RWPE1 (cell line): ENCODE results near the gene RHBDD1.

Source experiments
- CTCF ChIA-PET: fragments of 350-600 bp; sonication (Branson Sonifier 250); formaldehyde crosslinking; extraction: SDS; loops from one replicate; lab custom pipeline; 2021; lab: Yijun Ruan, JAX
- POLR2A ChIA-PET: fragments of 400-600 bp; formaldehyde crosslinking; extraction: SDS; loops from one replicate; lab custom pipeline; 2020; ENCODE audit warnings: antibody characterized with exemption; ENCODE audit not compliant: low non-redundant PET; lab: Yijun Ruan, JAX
- DNase-seq: peaks from one replicate; pipeline ENCODE4 v3.0.0; 2012; ENCODE audit warnings: low spot score
- H3K27ac ChIP-seq: fragments of 450-650 bp; 2 replicates; pipeline ENCODE4 v1.5.1; 2017
- TF ChIP-seq, protein P1 (sequence below): fragments of 450-650 bp; conservative IDR thresholded peaks from 2 replicates; pipeline ENCODE4 v1.5.1; 2017; ENCODE audit warnings: low read depth, mild to moderate bottlenecking

RHBDD1 gene

DNA sequence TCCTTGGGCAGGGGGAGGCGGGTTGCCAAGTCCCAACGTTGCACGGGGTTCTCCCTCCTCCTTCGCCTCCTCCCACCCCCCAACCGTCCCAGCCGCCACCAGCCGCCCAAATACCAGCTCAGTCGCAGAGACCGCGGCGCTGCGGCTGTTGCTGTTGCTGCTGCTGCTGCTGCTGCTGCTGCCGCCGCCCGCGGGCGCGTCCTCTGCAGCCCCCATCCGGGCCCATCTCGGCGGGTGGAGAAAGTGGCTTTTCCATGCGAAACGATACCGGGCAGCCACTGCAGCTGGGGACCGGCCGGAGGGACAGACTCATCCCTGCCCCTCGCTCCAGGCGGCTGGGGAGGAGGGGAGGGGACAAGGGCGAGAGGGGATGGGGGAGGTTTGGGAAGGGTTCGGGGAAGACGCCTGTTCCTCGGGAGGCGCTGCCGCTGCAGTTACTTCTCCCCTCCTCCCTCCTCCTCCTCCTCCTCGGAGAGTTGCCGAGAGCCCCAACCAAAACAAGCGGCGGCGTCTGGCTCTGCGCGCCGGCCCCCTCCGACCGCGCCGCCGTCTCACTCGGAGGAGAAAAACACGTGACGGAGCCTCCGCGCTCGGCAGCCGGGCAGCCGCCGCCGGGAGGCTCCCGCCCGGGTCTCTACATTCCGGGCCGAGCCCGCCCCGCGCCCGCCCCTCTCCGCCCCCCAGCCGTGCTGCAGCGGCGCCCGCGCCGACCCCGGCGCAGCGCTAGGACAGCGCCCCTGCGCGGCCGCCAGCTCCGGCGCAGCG is 36.5 kb upstream of the RHBDD1 start, which contains the start of gene IRS1:
TSS of gene IRS1 (minus strand) at position 610 of the 765 bp plus-strand sequence. CDS start 1,082 bp downstream, outside the sequence.
- ChIA-PET POLR2A (interaction anchor here (0.5 to 0.6 kb wide), 2 partner anchors 150 to 546 kb away, joined by 4 to 5 read pairs; no protein-coding TSS in a partner anchor), CTCF (interaction anchor here (0.5 to 1.2 kb wide), 15 partner anchors 148 to 1219 kb away, joined by 3 to 10 read pairs (median 3); no protein-coding TSS in a partner anchor)
- DNase-seq: peak; percentile 62
- H3K27ac ChIP-seq: peak within 1 kb of the TSS; percentile 92
- TF ChIP-seq, protein P1, sequence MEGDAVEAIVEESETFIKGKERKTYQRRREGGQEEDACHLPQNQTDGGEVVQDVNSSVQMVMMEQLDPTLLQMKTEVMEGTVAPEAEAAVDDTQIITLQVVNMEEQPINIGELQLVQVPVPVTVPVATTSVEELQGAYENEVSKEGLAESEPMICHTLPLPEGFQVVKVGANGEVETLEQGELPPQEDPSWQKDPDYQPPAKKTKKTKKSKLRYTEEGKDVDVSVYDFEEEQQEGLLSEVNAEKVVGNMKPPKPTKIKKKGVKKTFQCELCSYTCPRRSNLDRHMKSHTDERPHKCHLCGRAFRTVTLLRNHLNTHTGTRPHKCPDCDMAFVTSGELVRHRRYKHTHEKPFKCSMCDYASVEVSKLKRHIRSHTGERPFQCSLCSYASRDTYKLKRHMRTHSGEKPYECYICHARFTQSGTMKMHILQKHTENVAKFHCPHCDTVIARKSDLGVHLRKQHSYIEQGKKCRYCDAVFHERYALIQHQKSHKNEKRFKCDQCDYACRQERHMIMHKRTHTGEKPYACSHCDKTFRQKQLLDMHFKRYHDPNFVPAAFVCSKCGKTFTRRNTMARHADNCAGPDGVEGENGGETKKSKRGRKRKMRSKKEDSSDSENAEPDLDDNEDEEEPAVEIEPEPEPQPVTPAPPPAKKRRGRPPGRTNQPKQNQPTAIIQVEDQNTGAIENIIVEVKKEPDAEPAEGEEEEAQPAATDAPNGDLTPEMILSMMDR: peak; percentile 81; the same call in 1 of the 2 replicates

DNA sequence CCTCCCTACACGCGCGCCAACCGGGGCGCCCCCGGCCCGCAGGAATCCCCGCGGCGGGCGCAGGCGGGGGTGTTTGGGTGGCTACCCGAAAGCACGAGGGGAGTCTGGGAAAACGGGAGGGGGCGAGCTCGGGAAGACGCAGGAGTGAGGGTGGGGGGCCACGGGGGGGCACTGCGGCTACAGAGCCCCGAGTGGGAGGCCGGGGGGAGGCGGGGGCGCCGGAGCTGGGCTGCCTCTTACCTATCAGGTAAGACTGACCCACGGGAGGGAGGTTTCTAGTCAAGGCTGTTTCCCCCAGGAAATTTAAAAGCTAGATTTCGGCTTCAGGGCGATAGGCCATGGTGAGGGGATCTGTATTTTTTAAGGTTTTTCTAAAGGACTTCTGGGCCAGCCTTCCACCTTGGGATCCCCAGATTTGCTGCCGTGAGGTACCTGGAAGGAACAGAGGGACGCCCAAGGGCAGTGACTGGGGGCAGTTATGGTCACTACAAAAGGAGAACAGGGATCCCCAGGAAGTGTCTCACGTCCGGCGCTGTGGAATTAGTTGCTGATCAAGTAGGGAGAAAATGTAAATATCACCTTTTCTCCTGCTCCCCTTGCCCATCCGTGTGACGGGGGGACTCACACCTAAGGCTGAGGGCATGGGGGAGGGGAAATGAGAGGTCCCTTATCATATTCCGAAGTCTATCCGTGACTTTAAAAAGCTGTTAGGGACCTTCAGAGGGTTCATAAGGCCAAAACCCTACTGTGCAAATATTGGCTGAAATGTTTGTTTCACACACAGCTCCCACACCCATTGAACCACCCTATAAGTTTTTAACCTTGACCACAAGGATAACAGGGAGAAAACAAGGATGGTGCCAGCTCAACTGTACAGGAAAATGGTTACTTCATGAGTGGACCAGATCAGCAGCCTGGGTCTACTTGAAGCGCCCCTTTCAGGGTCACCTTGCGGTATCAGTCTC is 35.6 kb upstream of the RHBDD1 start:
- DNase-seq: no peak
- TF ChIP-seq, protein P1: peak; percentile 54

DNA sequence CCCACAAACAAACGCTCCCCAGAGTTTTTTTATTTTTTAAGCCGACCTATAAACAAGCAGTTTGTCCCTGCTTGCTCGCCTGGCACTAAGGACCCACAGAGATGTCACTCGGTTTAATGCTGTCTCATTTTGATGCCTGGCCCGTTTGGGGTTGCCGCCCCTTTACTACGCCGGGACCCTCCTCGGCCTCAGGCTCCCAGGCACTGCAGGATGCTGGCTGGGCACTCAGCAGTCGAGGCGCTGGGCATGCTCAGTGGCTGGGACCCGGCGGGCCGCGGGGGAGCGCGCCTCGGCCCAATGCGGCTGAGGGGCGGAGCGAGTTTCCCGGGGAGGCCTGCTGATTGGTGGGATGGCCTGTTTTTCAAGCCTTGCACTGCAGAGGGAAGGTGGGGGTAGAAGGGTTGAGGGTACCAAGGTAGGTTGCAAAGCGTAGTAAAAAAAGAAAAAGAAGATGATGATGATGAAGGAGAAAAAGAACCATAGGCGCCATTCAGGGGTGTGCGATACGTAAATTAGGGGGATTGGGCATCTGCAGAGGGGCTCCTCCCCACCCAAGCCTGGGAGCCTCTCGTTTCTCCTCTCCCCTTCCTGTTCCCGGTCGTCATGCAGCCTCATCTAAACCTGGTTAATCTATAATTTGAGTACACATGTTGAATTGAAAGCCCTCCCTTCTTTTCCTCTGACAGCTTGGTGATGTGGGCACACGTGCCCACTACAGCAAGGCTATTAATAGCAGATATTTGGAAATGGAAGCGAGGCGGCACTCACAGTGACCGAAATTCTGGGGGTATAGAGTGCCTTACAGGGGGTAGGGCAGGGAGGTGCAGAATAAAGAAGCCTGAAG is 34.7 kb upstream of the RHBDD1 start:
- TF ChIP-seq, protein P1: no peak
- ChIA-PET CTCF (interaction anchor here (1.0 to 2.0 kb wide), 3 partner anchors 906 to 1141 kb away, joined by 3 to 7 read pairs (median 5); no protein-coding TSS in a partner anchor), POLR2A (no interaction called here)
- DNase-seq: peak; percentile 21
- peak overlapping the region; percentile 92 for H3K27ac ChIP-seq

More for the DNA sequence above, 35.6 kb upstream of the RHBDD1 start:
- ChIA-PET POLR2A (interaction anchor here (0.5 kb wide), 1 partner anchor 151 kb away, joined by 4 read pairs; no protein-coding TSS in a partner anchor), CTCF (interaction anchor here (0.5 to 1.2 kb wide), 11 partner anchors 149 to 1131 kb away, joined by 3 to 10 read pairs (median 3); no protein-coding TSS in a partner anchor)
- H3K27ac ChIP-seq: peak overlapping the region; percentile 92

DNA sequence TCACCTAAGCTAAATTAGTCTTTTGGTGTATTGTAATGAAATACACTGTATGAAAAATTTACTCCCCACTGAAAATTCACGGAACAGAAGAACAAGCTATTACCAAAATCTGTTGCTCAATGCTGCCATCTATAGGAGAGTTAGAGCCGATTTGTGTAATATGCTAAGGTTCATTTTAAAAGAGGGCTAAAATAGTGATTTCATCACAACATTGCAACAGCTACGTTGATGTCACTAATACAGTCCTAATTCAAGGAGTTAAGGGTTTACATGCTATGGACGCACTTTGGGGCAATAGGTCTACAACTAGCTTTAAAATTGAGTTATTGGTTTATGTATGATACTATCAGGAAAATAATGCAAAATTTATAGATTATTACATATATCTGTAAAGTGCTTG is 33.3 kb upstream of the RHBDD1 start:
- peak; percentile 52 for DNase-seq
- ChIA-PET POLR2A (no interaction called here), CTCF (interaction anchor here (0.5 to 2.0 kb wide), 15 partner anchors 12 to 1142 kb away, joined by 3 to 7 read pairs (median 4); no protein-coding TSS in a partner anchor)
- TF ChIP-seq, protein P1: peak; percentile 78
- no peak overlapping the region for H3K27ac ChIP-seq

DNA sequence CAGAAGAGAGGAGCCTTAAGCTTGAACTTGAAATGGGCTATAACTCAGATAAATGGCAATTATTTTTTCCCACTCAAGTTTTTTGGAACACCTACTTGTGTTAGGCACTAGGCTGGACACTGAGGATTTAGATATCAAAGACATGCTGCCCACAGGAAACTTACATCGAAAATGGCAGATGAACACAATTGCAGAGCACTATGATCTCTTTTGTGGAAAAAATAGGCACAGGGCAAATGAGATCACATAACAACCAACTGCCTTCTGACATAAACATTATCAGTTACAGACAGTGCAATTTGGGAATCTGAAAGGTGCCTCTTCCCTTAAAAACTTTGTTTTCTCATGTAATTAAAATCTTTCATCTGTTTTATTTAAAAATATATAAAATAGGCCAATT is 32.4 kb upstream of the RHBDD1 start:
- TF ChIP-seq, protein P1: no peak
- H3K27ac ChIP-seq: no peak overlapping the region
- DNase-seq: no peak
- POLR2A ChIA-PET: no interaction called here
- CTCF ChIA-PET: interaction anchor here (0.7 to 2.0 kb wide), 3 partner anchors 11 to 1143 kb away, joined by 3 to 7 read pairs (median 5); no protein-coding TSS in a partner anchor
